Adrenal gland (tissue), 12 donors: ENCODE results near the gene PSTPIP1. TPM values are rescaled to one million over a fixed set of nuclear protein-coding genes. Genes with fewer than 3 reads are reported as not detected.

Experiments
- DNase-seq, 7 donors: peaks; one replicate each; pipeline ENCODE4 v3.0.0-alpha.2; 2019 to 2020
- H3K27ac ChIP-seq, 5 donors: fragments of 200-600 bp; sonication (generic) in 4 of 5; 1 replicate in 3 of 5; 2 replicates in 2 of 5; pipeline versions ENCODE4 v1.5.1 to v1.8.0; 2016 to 2020; ENCODE audit warnings: mild to moderate bottlenecking in 1 of 5
- H3K27me3 ChIP-seq: fragments of 200-600 bp; 2 replicates; pipeline ENCODE4 v1.8.0; 2021
- H3K36me3 ChIP-seq, 2 donors: fragments of 200-600 bp; replicated peaks in 1 of 2; 1 replicate in 1 of 2; 2 replicates in 1 of 2; pipeline versions ENCODE4 v1.5.1 to v1.8.0; 2018 to 2022
- H3K4me1 ChIP-seq, 2 donors: fragments of 200-600 bp; replicated peaks in 1 of 2; 1 replicate in 1 of 2; 2 replicates in 1 of 2; pipeline versions ENCODE4 v1.5.1 to v1.8.0; 2018 to 2021
- H3K4me3 ChIP-seq, 4 donors: fragments of 200-600 bp; sonication (generic) in 3 of 4; one replicate each; pipeline ENCODE4 v1.5.1; 2016 to 2018
- H3K9me3 ChIP-seq, 3 donors: fragments of 200-600 bp; sonication (generic) in 1 of 3; replicated peaks in 1 of 3; 1 replicate in 2 of 3; 2 replicates in 1 of 3; pipeline versions ENCODE4 v1.5.1 to v1.8.0; 2016 to 2021
- CTCF ChIP-seq, 6 experiments: fragments of 450-650 bp in 4 of 6; fragments of 200-600 bp in 2 of 6; sonication (generic) in 1 of 6; IDR thresholded peaks; 1 replicate in 5 of 6; 2 replicates in 1 of 6; pipeline versions ENCODE4 v1.5.1 to v1.8.0; 2016 to 2021; ENCODE audit warnings: antibody characterized with exemption in 6 of 6, mild to moderate bottlenecking in 2 of 6, moderate library complexity in 1 of 6
- POLR2A ChIP-seq, 2 donors: fragments of 450-650 bp; IDR thresholded peaks; one replicate each; pipeline ENCODE4 v1.6.1; 2017; ENCODE audit warnings: antibody characterized with exemption in 2 of 2, mild to moderate bottlenecking in 2 of 2, moderate library complexity in 1 of 2
- WGBS, 4 donors: extraction: QIAGEN DNeasy Blood & Tissue Kit in 2 of 4; methylation state at CpG; one replicate each; pipeline versions ENCODE4 v1.1.5 to v1.1.7; 2013 to 2017; 5-methylcytosine and 5-hydroxymethylcytosine counted together
- intact Hi-C, 2 donors: fragments of 100-400 bp; cut with DNase I; formaldehyde crosslinking; loops; one replicate each; pipeline versions ENCODE4 v1.14.1 to v1.15.0; 2022 to 2023
- polyA plus RNA-seq, 3 donors: library from polyadenylated mRNA; stranded (reverse); fragments of 200-250 nt in 2 of 3; fragments of 350-450 nt in 1 of 3; fragmentation: Illumina TruSeq in 1 of 3; extraction: RNeasy Lipid Tissue Mini Kit (QIAGEN cat#74804) in 1 of 3; gene quantifications; one replicate each; pipeline ENCODE4 v1.2.3, GENCODE V29; 2013 to 2014
- small RNA-seq, 2 donors: library from RNA; depleted of rRNA; stranded (forward); fragments of <200 nt; gene quantifications; one replicate each; pipeline ENCODE3, GENCODE V24; 2016
- total RNA-seq, 9 donors: library from RNA; depleted of rRNA in 4 of 9; stranded (reverse); fragments of >200 nt in 4 of 9; fragments of 120-200 nt in 1 of 9; fragmentation: NEBNext Ultra II Directional in 1 of 9; extraction: Animal tissue kit (Norgen Biotek cat#: 25700) in 1 of 9; gene quantifications; one replicate each; pipeline versions ENCODE4 v1.1.0 to v1.2.4, GENCODE V29; 2013 to 2023
- donor health status: healthy with polysubstance abuse.
- donor health status: Bipolar disorder and iron deficiency.
- donor health status: DM: yes; HTN: yes; CAD: no.
- donor health status: DM: no; HTN: no; CAD: no.
- donor health status: DM: no; HTN: no; CAD: no.
- donor health status: DM: yes; HTN: yes; CAD: no.

PSTPIP1 gene
- total and polyA plus RNA-seq, 12 donors, result 1.4 to 31.5 (median 11.5) TPM

- Histone ChIP-seq H3K4me3 (no peak overlapping the region), H3K9me3 (no peaks in the 10 kb centered on the region), H3K36me3 (no peaks in the 10 kb centered on the region), H3K27ac (no peak overlapping the region), H3K27me3 (no peaks in the 10 kb centered on the region), H3K4me1 (peaks cover 0 to 8% of the 10 kb centered on the region in 2 donors)
- TF ChIP-seq POLR2A (IDR thresholded peaks at IDR 0.05) (no peak), CTCF (IDR thresholded peaks at IDR 0.05) (no peak)
- DNase-seq, result no peak
- intact Hi-C loops, result no loop called here
- 89 to 98% (median 92%) methylated on average over 7 to 8 of the region's 8 CpGs for WGBS, 4 donors
Observed at GRCh38 chr15:77084436-77084835, 89.5 kb downstream of the PSTPIP1 start.

DNA sequence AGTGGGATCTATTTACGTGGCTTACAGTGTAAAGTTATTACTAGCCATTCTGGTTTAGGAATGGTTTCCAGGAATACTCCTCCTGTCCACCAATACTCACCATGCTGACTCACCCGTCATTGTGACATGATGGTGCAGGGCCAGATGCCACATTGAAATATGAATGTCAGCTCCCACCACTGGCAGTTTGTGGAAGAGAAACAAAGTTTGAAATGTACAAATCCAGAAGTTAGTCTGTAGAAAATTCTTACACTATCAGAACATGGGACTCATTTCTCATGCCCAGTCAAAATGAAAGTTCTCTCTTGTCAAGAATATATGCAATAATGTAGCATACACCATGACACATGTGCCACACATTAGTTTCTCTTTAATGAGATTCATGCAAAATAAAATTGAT lies 90.4 kb downstream of the PSTPIP1 start:
- Histone ChIP-seq H3K9me3 (no peaks in the 10 kb centered on the region), H3K36me3 (no peaks in the 10 kb centered on the region), H3K27me3 (no peaks in the 10 kb centered on the region), H3K27ac (peak overlapping the region in 1 of 5 donors; percentile 8), H3K4me3 (no peak overlapping the region), H3K4me1 (peaks cover 0 to 8% of the 10 kb centered on the region in 2 donors)
- no peak for TF ChIP-seq POLR2A (IDR thresholded peaks at IDR 0.05)
- TF ChIP-seq CTCF (IDR thresholded peaks at IDR 0.05), result no peak
- DNase-seq, result peak in 5 of 7 donors; percentile 47 to 69 (median 55)
- intact Hi-C loops, result no loop called here
- 15 to 32% (median 21%) methylated on average over 2 of the region's 2 CpGs for WGBS, 4 donors

Small RNA genes within 50 kb of the gene (small RNA-seq; reads per million reads assigned to genes)
- gene RN7SL278P, result 0 reads per million in 2 donors

Other genes starting within 250 kb of the PSTPIP1 start
- gene SCAPER, start 89.8 kb upstream of the PSTPIP1 start, total RNA-seq, result 10 to 100 TPM; 15.7 to 95.3 (median 26.6) TPM
- gene SCAPER, start 89.8 kb upstream of the PSTPIP1 start, polyA plus RNA-seq, result 10 to 100 TPM in 1 of 3 donors, 1 to 10 TPM in 2; 3.9 to 15.9 (median 5.1) TPM
- gene RCN2, start 63.4 kb upstream of the PSTPIP1 start, total RNA-seq, result 10 to 100 TPM; 15.5 to 40.2 (median 31.2) TPM
- gene RCN2, start 63.4 kb upstream of the PSTPIP1 start, polyA plus RNA-seq, result 10 to 100 TPM in 2 of 3 donors, 1 to 10 TPM in 1; 9.7 to 58.6 (median 12.9) TPM
- 100 to 1,000 TPM; 181 to 464 (median 257) TPM for gene TSPAN3, start 76.0 kb downstream of the PSTPIP1 start, total RNA-seq
- gene TSPAN3, start 76.0 kb downstream of the PSTPIP1 start, polyA plus RNA-seq, result 100 to 1,000 TPM; 129 to 256 (median 202) TPM